K562 (cell line): ENCODE results near the gene ABCA13. TPM values are rescaled to one million over a fixed set of nuclear protein-coding genes. Genes with fewer than 3 reads are reported as not detected.
A peak's percentile ranks its signal among the peaks of the same experiment; 100 is the strongest.

Experiments
- CEBPG ChIP-seq, 3 experiments: fragments of 200-800 bp in 1 of 3; sonication (Bioruptor generic) in 1 of 3; sonication (generic) in 1 of 3; formaldehyde crosslinking in 1 of 3; IDR thresholded peaks in 2 of 3; conservative IDR thresholded peaks in 1 of 3; 2 replicates each; pipeline versions ENCODE4 v1.6.1 to v1.8.0; 2016 to 2022; ENCODE audit warnings: missing compliant biosample characterization in 2 of 3, missing genetic modification characterization in 2 of 3, mild to moderate bottlenecking in 1 of 3, missing genetic modification reagents in 1 of 3
- HNRNPL ChIP-seq: fragments of 200-400 bp; formaldehyde crosslinking; IDR thresholded peaks from 2 replicates; pipeline ENCODE4 v1.6.1; 2017; ENCODE audit warnings: low read depth, mild to moderate bottlenecking, low read length
- KAT2B ChIP-seq: IDR thresholded peaks from one replicate; pipeline ENCODE4 v1.6.1; 2012; ENCODE audit warnings: low read depth, mild to moderate bottlenecking, control low read depth, inconsistent platforms, low read length, moderate library complexity
- MBD2 ChIP-seq: sonication (generic); IDR thresholded peaks from 2 replicates; pipeline ENCODE4 v1.6.1; 2016; ENCODE audit warnings: low read depth, borderline replicate concordance
- NFE2L1 ChIP-seq: fragments of 450-650 bp; IDR thresholded peaks from 2 replicates; pipeline ENCODE4 v1.6.1; 2016; ENCODE audit warnings: missing genetic modification characterization, low read depth, mild to moderate bottlenecking, missing compliant biosample characterization, moderate library complexity, borderline replicate concordance
- POLR2G ChIP-seq: fragments of 200-400 bp; formaldehyde crosslinking; IDR thresholded peaks from 2 replicates; pipeline ENCODE4 v1.6.1; 2017; ENCODE audit warnings: low read depth, mild to moderate bottlenecking, antibody characterized with exemption, low read length, moderate library complexity
- SMARCB1 ChIP-seq: IDR thresholded peaks from 2 replicates; pipeline ENCODE4 v1.6.1; 2011; ENCODE audit warnings: improper control_type of control experiment, low read depth; ENCODE audit not compliant: insufficient read length
- TCF7 ChIP-seq: sonication (generic); IDR thresholded peaks from 2 replicates; pipeline ENCODE4 v1.6.1; 2016; ENCODE audit warnings: antibody characterized with exemption, borderline replicate concordance
- ZNF12 ChIP-seq: sonication (generic); formaldehyde crosslinking; IDR thresholded peaks from 2 replicates; pipeline ENCODE4 v1.4.0; 2020; ENCODE audit warnings: mild to moderate bottlenecking, missing genetic modification reagents
- polyA plus RNA-seq, 8 experiments: library from polyadenylated mRNA; depleted of rRNA in 4 of 8; stranded (reverse) in 5 of 8; unstranded in 3 of 8; fragments of >200 nt; fragmentation: Nextera tagmentation in 2 of 8; fragmentation: Illumina TruSeq in 1 of 8; extraction: Ambion mirVana in 2 of 8; extraction: Trizol in 1 of 8; gene quantifications; 2 replicates each; pipeline versions ENCODE4 v1.2.1 to v1.2.3, GENCODE V29; 2011 to 2014; ENCODE audit warnings: inconsistent platforms in 1 of 8, missing spikeins in 1 of 8
- total RNA-seq, 7 experiments: library from RNA; depleted of rRNA in 6 of 7; stranded (reverse); fragments of >200 nt in 6 of 7; fragmentation: Illumina TruSeq in 2 of 7; extraction: Trizol in 2 of 7; gene quantifications; 2 replicates each; pipeline versions ENCODE4 v1.2.1 to v1.2.3, GENCODE V29; 2011 to 2021; ENCODE audit warnings: low replicate concordance in 1 of 7
- TF ChIP-seq, protein P1 (sequence below), 2 experiments: fragments of 450-650 bp; formaldehyde crosslinking in 1 of 2; IDR thresholded peaks; 2 replicates each; pipeline versions ENCODE4 v1.4.0 to v1.6.1; 2014 to 2020; ENCODE audit warnings: mild to moderate bottlenecking in 2 of 2, borderline replicate concordance in 1 of 2, low read depth in 1 of 2
- TF ChIP-seq, protein P2 (sequence below): fragments of 450-650 bp; formaldehyde crosslinking; IDR thresholded peaks from 2 replicates; pipeline ENCODE4 v1.4.0; 2020; ENCODE audit warnings: mild to moderate bottlenecking, moderate library complexity
- TF ChIP-seq, protein P3 (sequence below), 3 experiments: IDR thresholded peaks in 2 of 3; conservative IDR thresholded peaks in 1 of 3; 2 replicates each; pipeline ENCODE4 v1.5.1; 2011 to 2012; ENCODE audit warnings: low read length in 3 of 3, mild to moderate bottlenecking in 3 of 3, control low read depth in 2 of 3, improper control_type of control experiment in 1 of 3, inconsistent platforms in 1 of 3, low read depth in 1 of 3, mixed read lengths in 1 of 3, moderate library complexity in 1 of 3; ENCODE audit not compliant: insufficient read depth in 2 of 3

ABCA13 gene
- total and polyA plus RNA-seq, 9 of the 15 experiments (the other 6 are each of a cell fraction or from before 2014, with no cell fraction given) = 0.14 to 1.5 (median 0.38) TPM

DNA sequence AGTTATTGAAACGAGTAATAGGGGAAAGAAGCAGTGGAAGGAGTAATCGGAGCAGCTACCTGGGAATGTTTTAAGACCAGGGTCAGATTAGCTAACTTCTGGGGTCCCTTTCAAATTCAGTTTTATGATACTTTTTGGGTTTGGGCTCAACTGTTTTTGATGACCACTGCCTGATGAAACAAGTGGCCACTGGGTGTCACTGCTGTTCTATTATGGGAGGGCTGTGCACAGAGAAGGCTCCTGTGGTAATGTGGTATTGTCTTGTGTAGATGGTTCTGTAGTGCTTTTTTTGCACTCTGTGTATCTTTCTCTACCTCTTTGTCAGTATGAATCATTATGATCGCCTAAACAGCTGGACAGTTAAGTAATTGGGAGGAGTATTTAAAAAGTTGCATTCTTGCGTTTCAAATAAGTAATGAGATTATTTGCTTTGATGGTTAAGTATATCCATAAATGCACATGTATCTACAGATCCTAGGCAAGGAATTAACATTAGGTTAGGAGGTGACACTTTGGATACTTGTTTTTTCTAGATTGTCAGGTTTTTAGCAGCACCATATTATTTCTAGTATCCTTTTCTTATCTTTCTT lies 128.4 kb downstream of the ABCA13 start (continued):
- TF ChIP-seq, protein P1, sequence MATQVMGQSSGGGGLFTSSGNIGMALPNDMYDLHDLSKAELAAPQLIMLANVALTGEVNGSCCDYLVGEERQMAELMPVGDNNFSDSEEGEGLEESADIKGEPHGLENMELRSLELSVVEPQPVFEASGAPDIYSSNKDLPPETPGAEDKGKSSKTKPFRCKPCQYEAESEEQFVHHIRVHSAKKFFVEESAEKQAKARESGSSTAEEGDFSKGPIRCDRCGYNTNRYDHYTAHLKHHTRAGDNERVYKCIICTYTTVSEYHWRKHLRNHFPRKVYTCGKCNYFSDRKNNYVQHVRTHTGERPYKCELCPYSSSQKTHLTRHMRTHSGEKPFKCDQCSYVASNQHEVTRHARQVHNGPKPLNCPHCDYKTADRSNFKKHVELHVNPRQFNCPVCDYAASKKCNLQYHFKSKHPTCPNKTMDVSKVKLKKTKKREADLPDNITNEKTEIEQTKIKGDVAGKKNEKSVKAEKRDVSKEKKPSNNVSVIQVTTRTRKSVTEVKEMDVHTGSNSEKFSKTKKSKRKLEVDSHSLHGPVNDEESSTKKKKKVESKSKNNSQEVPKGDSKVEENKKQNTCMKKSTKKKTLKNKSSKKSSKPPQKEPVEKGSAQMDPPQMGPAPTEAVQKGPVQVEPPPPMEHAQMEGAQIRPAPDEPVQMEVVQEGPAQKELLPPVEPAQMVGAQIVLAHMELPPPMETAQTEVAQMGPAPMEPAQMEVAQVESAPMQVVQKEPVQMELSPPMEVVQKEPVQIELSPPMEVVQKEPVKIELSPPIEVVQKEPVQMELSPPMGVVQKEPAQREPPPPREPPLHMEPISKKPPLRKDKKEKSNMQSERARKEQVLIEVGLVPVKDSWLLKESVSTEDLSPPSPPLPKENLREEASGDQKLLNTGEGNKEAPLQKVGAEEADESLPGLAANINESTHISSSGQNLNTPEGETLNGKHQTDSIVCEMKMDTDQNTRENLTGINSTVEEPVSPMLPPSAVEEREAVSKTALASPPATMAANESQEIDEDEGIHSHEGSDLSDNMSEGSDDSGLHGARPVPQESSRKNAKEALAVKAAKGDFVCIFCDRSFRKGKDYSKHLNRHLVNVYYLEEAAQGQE (IDR thresholded peaks at IDR 0.05; ENCODE audit: borderline replicate concordance) = peak; percentile 39; the same call in 1 of the 2 replicates
- TF ChIP-seq, protein P1 (CRISPR knock-in tag; IDR thresholded peaks at IDR 0.05; ENCODE audit: low read depth) = no peak
- TF ChIP-seq TCF7 = no peak
- no peak for TF ChIP-seq CEBPG (CRISPR knock-in tag; IDR thresholded peaks at IDR 0.05)
- TF ChIP-seq CEBPG (tag; conservative IDR thresholded peaks at IDR 0.05 in 1 of 2, IDR thresholded peaks at IDR 0.05 in 1 of 2) = no peak
- TF ChIP-seq, protein P2, sequence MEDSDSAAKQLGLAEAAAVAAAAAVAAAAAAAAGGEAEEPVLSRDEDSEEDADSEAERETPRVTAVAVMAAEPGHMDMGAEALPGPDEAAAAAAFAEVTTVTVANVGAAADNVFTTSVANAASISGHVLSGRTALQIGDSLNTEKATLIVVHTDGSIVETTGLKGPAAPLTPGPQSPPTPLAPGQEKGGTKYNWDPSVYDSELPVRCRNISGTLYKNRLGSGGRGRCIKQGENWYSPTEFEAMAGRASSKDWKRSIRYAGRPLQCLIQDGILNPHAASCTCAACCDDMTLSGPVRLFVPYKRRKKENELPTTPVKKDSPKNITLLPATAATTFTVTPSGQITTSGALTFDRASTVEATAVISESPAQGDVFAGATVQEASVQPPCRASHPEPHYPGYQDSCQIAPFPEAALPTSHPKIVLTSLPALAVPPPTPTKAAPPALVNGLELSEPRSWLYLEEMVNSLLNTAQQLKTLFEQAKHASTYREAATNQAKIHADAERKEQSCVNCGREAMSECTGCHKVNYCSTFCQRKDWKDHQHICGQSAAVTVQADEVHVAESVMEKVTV = 0 out of 2 replicates have a peak, but pooled peaks have one; percentile 14
- no peak for TF ChIP-seq MBD2
- no peak for TF ChIP-seq SMARCB1
- no peak for TF ChIP-seq POLR2G
- TF ChIP-seq KAT2B = no peak
- TF ChIP-seq, protein P3, sequence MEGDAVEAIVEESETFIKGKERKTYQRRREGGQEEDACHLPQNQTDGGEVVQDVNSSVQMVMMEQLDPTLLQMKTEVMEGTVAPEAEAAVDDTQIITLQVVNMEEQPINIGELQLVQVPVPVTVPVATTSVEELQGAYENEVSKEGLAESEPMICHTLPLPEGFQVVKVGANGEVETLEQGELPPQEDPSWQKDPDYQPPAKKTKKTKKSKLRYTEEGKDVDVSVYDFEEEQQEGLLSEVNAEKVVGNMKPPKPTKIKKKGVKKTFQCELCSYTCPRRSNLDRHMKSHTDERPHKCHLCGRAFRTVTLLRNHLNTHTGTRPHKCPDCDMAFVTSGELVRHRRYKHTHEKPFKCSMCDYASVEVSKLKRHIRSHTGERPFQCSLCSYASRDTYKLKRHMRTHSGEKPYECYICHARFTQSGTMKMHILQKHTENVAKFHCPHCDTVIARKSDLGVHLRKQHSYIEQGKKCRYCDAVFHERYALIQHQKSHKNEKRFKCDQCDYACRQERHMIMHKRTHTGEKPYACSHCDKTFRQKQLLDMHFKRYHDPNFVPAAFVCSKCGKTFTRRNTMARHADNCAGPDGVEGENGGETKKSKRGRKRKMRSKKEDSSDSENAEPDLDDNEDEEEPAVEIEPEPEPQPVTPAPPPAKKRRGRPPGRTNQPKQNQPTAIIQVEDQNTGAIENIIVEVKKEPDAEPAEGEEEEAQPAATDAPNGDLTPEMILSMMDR (IDR thresholded peaks at IDR 0.05 in 2 of 3, conservative IDR thresholded peaks at IDR 0.05 in 1 of 3; ENCODE audit: insufficient read depth in 2 of 3, low read depth in 1 of 3, low read length in 3 of 3) = peak; percentile 55 to 69 (median 63)
- TF ChIP-seq ZNF12 (CRISPR knock-in tag) = no peak
- TF ChIP-seq HNRNPL = no peak
- TF ChIP-seq NFE2L1 = no peak
